HG03039 (cell line): ENCODE measurements around the gene CDCP1.

ENCODE experiments used
- ATAC-seq: cut with Tn5 transposase; IDR thresholded peaks from one replicate; pipeline ENCODE4 v1.9.1; 2021; ENCODE audit warnings: mild to moderate bottlenecking, moderate library complexity; ENCODE audit not compliant: unreplicated experiment

Gene CDCP1

DNA sequence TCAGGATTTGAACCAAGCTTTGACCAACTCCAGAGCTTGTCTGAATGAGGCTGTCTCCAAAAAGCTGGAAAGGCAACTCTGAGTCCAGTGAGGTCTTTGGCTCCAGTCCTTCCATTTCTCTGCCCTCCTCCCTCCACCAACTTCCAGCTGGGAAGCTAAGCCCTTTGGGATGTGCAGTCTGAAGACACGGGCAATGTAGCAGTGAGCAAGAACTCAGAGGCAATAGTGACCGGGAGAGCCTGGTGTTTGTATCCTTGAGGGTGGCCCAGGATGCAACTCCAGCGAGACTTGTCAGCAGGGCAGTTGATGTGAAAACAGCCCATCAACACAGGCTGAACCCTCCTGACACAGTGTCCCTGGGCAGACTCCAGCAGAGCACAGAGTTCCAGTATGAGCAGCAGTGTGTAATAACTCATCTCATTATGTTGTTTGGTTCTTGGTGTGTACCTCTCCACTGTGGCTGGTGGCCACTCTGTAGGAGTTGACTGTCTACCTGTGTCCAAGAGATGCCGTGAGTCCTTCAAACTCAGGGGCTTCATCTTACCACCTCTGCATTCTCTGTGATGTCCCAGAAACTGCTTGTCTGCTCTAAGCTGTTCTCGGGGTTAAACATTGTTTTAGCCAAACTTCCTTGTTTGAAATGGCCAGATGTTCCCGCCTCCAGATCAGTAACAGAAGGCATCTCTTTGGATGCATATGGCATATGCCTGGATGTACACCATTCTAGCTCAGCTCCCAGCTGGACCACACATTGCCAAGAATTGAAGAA lies 6.6 kb downstream of the CDCP1 start:
- no peak for ATAC-seq

DNA sequence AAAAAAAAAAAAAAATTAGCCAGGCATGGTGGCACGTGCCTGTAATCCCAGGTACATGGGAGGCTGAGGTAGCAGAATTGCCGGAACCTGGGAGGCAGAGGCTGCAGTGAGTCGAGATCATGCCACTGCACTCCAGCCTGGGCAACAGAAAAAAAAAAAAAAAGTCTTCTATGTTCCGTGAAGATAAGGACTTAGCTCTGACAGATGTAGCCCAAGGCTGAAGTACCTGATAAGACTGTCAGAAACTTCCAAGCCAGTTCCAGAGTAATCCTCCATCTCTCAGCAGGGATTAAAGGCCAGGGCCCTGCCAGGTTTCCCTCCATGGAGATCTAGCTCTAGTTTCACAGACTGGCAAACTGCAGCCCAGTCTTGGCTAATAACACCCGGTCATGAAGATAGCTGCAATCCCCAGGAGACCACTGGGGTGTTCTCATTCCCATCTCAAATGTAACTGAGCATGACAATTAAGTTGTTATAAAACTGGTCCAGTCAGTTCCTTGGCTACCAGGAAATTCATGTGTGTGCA lies 8.5 kb downstream of the CDCP1 start:
- ATAC-seq, result no peak

DNA sequence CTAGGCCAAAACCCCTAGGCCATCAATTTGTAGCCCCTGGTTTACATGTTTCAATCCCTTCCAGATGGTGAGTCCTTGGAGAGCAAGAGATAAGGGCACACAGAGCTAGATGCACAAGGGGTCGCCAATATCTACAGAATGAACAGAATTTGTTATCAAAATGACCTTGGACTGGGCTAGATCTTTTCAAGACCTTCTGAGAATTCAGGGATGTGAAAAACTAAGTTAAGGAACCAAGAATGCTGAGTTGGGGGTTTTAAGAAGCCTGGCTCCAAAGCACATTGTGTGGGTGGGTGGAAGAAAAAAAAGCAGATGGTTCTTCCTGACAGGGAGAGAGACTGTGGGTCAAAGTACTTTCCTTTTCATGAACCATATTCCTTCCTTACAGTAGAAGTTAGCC lies 10.2 kb downstream of the CDCP1 start:
- ATAC-seq, result no peak

DNA sequence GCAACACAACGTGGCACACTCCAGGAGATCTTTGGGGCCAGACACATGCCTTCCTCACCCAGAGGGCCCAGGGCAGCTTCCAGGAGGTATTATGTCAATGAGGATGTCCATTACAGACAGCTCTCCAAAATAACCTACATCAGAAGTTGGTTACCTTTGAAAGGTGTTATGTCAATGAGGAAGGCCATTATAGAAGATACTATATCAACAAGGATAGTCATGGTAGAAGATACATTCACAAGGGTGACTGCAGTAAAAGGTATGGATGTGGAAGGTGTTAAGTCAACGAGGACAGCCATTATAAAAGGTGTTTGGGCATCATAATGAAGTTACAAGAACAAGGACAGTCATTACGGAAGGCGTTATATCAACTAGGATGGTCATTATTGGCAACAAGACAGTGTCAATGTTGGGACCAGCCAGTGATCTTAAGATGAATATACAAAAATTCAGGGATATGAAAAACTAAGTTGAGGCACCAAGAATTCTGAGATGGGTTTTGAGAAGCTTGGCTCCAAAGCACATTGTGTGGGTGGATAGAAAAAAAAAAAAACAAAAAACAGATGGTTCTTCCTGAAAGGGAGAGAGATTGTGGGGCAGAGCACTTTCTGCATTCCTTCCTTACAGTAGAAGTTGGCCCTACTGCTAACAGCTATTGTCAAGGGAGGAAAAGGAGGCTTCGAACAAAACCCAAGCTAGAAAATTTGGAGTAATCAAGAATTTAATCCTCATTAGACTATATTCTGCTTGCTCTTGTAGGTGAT lies 11.2 kb downstream of the CDCP1 start:
- no peak for ATAC-seq

DNA sequence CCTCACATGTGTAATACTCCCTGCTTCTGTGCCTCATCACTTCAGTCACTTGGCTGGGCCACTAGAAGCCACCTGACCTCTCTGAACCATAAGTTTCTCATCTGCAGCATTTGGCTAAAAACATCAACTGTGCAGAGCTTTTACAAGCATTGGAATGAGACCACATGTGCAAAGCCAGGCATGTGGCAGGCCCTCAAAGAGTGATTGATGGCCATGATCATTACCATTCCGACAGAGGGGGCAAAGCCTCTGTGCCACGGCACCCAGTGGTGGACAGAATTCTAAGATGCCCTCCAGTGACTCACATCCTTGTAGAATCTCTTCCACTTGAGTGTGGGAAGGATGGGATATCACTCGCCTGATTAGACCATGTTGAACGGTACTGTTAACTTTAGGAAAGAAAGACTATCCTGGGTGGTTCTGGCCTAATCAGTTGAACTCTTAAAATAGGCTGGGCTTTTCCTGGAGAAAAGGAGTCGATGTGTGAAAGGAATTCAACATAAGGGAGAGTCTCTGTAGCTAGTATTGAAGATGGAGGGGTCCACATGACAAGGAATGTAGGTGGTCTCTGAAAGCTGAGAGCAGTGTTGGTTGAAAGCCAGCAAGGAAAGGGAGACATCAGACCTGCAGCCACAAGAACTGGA lies 13.5 kb downstream of the CDCP1 start:
- no peak for ATAC-seq

DNA sequence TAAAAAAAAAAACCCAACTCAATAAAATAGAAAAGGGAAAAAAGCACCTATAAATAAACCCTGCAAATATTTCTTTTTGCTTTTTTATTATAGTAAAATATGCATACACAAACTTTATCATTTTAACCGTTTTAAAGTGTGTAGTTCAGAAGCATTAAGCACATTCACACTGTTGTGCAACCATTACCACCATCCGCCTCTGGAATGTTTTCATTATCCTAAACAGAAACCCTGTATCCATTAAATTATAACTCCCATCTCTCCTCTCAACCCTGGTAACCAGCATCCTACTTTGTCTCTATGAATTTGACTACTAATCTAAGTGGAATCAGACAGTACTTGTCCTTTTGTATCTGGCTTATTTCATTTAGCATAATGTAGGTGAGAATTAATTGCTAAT lies 15.0 kb downstream of the CDCP1 start:
- no peak for ATAC-seq

DNA sequence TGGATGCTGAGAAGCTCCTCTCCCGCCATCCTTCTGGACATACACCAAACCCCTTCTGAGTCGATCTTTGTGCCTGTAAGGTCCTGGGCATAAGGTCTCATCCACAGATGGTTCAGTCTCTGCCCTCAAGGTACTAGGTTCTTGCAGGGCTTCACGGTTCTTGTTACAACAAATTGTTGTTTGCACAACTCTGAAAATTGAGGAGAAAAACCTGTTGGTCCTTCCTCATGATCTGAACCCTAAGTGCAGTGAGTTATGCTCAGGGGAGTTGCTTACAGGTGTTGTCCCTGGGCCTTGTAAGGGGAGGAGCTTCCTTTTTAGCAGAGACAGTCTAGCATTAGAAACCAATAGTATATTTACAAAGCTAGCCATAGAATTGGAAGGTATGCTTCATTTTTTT lies 15.7 kb downstream of the CDCP1 start:
- ATAC-seq, result no peak

DNA sequence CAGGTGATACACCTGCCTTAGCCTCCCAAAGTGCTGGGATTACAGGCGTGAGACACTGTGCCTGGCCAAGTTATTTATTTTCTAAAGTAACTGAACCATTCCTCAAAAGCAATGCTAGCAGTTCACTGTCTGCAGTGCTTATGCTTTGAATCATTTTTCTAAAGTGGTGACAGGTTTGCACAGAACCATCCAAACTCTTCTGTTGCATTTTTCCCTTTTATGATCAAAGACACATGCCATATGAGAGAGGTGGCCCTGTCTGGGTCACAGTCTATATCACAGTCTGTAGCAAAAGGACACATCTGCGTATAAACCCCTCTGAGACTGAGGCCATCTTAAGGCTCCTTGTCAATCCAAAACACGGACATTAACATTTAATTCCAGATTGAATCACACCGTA lies 17.2 kb downstream of the CDCP1 start:
- no peak for ATAC-seq

DNA sequence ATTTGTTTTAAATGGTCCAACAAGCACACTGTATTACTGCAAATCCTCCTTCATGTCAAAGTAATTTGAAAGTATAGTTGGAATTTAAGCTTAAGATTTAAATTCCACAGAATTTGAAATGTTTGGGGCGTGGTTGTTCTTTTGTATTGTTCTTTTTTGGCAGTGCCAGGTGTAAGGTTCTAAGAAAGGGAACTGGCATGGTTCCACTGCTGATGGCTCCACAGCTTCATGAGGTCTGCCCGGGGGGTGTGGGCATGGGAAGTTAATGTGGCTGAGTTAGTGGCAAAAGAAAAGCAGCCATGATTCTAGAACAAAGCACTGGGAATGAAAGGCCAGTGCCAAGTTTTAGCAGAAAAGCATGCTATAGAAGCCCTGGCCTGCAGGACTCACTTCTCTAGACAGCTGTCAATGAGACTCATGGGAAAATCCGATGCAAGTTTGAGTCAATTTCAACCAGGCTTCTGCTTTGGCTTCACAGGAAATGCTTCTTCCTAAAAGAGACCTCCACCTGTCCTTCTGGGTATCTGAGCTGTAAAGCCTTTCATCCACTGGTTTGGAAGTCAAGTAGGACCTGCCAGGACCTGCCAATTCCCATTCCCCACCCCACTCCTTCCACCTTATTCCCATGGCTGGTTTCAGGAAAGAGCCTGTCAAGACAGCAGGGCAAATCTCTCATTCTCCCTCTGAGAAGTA lies 18.9 kb downstream of the CDCP1 start:
- ATAC-seq, result no peak

DNA sequence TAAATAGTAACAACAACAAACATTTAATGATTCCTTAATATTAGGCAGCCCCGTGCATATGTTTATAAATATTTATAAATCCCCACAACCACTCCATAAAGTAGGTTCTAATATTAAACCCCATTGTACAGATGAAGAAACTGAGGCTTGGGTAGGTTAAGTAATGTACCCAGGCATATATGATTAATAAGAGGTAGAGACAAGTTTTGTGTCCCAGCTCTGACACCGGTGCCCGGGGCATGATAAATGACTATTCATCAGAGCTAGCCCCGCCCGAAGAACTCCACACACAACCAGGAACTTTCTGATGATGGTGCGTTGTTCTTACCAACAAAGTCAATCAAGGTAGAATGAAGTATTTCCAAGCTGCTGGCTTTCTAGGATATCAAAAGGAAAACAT lies 19.4 kb downstream of the CDCP1 start:
- no peak for ATAC-seq

DNA sequence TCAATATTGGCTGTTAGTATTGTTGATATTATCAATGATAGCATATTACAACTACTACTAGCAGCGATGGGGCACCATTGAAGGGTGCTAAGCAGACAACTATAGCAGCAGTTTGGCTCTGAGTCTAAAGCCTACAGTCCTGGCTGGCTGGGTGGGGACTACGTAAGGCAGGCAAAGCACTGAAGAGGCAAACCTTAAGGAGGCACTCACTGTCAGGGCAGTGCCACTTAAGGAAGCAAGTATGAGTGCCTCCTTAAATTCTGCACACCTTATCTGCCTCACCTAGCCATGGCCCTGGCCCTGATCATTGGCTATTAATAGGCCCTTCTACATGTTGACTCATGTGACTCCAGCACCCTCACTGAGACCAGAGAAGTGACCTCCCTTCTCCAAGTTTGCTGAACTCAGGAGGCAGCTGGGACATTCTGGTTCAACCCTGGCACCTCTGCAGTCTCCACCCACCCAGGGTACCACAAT lies 20.6 kb downstream of the CDCP1 start:
- no peak for ATAC-seq

DNA sequence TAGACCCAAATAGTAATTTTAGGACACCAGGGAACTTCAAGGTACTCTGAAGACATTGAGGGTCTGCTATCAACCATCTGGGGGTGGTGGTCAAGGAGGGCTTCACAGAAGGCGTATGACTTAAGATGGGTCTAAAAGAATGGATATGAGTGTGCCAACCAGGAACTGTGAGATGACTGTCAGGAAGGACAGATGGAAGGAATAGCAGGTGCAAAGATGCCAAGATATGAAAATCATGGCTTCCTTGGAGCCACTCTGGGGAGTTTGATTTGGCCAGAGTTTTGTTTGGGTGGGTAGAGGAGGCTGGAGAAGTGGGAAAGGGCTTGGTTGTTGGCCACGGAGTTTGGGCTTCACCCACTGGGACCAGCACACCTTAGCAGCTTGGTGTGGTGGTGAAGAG lies 21.2 kb downstream of the CDCP1 start:
- no peak for ATAC-seq

DNA sequence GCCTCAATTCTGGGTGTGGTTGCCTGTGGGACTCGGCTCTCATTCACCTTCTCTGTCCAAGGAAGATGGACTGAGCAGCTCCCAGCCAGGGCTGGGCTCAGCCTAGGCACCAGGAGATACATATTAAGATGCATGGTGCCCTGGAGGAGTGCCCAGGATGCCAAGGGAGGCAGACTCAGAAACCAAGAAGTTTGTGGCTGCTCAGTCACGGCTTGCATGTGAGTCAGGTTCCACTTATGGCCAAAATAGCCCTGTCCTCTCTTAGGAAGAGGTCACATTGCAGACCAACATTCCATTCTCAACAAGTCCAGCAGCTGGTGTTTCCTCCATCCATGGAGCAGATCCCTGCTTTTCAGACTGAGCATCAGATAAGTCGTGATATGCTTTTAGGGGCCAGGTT lies 21.8 kb downstream of the CDCP1 start:
- no peak for ATAC-seq

DNA sequence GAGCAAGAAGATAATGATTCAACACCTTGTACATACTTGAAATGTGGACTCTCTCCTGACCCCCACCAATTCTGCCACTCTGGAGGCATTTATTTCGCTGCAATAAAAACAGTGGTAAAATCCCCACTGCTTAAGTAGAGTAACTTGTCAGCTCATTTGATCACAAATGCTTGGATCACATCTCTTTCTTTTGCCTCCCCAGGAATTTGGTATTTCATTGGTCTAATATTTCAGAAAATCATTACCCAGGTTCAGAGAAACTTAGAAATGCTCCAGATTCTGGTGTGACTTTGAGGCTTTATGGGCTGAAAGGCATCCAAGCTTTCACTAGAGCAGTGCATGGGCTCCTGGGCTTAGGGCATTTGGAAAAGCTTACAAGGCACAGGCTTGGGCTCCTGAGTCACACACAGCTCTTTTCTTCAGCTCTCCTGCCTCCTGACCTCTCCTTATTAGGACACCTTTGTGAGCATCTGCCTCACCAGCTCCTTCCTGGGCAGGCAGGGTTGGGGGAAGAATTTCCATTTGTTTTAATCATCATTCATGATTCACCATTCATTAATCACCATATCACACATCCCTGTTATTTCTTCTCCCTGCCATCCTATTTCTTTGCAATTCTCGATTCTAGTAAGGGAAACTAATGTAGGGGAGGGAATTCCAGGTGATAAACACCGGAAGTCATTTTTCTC lies 22.5 kb downstream of the CDCP1 start:
- no peak for ATAC-seq

DNA sequence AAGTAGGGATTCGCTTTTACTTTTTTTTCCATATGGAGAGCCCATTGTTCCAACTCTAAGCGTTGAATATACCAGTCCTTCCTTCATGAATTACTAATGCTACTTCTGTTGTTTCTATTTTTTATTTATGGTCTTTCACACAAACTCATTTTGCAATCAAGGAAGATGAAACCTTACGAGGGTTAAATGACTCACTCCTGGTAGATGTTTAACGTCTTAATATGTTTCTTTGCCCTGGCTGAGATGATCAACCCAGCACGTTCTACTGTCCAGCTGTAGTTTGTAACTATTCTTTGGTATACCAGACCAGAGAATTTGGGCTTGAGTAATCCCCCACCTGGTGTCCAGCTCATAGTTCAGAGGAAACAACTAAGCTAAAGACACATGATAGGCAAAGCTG lies 23.1 kb downstream of the CDCP1 start:
- ATAC-seq, result no peak

DNA sequence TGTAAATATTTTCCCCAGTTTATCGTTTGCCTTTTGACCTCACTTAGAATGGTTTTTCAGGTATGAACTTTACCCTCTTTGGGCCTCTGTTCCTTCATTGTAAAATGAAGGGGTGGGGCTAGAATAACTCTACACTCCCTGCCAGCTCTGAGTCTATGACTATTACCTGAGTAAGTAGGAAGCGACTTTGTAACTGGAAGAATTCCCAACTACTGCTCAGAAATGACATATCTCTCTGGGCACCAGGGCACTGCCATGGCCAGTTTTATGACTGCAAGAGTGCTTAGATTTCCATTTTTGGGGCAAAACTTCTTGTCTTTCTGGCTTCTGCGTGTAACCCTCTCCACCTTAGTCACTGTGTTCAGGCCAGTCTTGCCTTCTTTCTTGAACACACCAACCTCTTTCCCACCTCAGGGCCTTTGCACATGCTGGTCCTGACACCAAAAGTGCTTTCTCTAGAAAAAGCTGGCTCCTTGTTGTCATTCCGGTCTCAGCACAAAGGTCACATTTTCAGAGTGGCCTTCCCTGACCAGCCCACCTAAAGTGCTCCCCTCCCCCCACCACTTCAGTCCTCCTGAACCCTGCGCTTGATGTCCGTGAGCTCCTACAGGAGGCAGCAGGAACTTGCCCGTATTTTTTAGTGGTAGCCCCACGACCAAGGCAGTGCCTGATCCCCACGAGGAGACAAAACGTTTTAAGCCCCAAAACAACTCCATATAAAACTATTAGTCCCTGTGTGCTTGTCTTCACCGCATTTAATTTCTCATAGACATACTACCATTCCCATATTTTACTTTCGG lies 25.6 kb downstream of the CDCP1 start:
- ATAC-seq, result no peak

DNA sequence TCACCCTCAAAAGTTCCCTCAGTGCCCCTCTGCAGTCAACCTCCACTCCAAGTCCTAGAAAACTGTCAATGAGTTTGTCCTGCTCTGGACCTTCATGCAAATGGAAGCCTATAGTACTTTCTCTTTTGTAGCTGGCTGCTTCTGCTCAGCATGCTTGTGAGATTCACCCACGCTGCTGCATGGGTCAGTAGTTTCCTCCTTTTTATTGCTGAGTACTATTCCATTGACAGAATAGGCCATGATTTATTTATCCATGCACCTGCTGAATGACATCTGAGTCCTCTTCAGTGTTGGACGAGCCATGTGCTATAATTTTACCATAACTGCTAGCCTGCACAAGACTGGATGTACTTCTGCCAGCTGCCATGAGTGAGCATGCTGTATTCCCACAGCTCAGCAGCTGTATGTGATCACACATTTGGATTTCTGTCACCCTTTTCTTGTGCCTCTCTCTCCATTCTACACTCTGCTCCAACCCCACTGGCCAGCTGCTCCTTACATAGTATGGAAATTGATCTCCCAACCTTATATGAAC lies 26.3 kb downstream of the CDCP1 start:
- ATAC-seq, result no peak

DNA sequence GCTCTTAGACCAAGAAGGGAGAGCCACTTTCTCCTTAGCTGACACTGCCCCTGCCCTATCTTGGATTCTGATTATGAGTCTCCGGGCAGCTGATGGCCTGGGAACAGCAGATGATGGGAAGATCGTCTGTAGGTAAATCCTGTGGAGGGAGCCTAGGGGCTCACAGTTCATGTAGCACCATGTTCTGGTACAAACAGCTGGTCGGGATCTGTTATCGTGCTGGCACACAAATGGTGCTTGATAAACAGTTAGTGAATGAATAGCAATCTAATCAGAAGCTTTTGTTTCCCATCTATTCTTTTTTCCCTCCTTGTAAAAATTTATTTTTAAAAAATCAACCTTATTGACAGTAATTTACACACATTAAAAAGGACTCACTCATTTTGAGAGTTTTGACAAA lies 26.8 kb downstream of the CDCP1 start:
- no peak for ATAC-seq

DNA sequence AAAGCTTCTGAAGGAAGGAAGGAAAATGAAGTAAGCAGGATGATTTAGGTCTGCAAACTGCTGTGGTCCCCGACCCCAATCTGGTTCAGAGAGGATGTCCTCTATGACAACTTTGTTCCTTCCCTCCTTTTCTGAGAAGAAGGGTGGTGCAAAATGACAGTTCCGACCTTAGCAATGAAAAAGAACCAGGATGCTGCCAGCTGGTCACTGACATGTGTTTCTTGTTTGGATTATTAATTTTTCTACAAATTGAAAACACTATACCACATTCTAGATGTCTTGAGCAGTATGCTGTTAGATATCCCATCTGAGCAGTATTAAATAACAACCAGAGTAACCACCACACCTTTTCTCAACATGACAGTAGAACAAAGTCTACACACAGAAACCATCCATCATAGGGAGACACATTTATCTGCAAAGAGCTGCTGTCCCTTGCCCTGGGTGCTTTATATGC lies 27.5 kb downstream of the CDCP1 start:
- no peak for ATAC-seq
